Panc1 (cell line): Measurements from ENCODE around the gene DSCAM. TPM values are rescaled to one million over a fixed set of nuclear protein-coding genes. Genes with fewer than 3 reads are reported as not detected.

Source experiments
- ATAC-seq: fragments of 200-7000 bp; cut with Tn5 transposase; 2 replicates; pipeline ENCODE4 v1.9.1; 2020; ENCODE audit warnings: mild to moderate bottlenecking, moderate library complexity
- BruUV-seq: library from RNA; stranded (reverse); fragments of 400-500 nt; replicated peaks from 2 replicates; lab custom pipeline; 2021; lab: Mats Ljungman, UMichigan
- CTCF ChIA-PET: fragments of 300-600 bp; sonication (Branson Sonifier 250); formaldehyde crosslinking; loops from one replicate; lab custom pipeline; 2022; ENCODE audit warnings: antibody characterized with exemption; lab: Charles Lee
- POLR2A ChIA-PET: fragments of 300-600 bp; sonication (Branson Sonifier 250); formaldehyde crosslinking; loops from one replicate; lab custom pipeline; 2022; ENCODE audit warnings: antibody characterized with exemption; lab: Charles Lee
- DNase-seq: peaks from one replicate; pipeline ENCODE4 v3.0.0-alpha.2; 2010; ENCODE audit warnings: low read depth, low spot score
- H3K27ac ChIP-seq: 2 replicates; pipeline ENCODE4 v1.5.1; 2011; ENCODE audit warnings: mild to moderate bottlenecking, low read length, inconsistent platforms
- H3K27me3 ChIP-seq: fragments of 200-500 bp; sonication (Bioruptor generic); 2 replicates; pipeline ENCODE4 v1.6.0; 2014; ENCODE audit warnings: low read length, inconsistent platforms; ENCODE audit not compliant: control insufficient read depth, insufficient read depth
- H3K36me3 ChIP-seq: fragments of 200-500 bp; sonication (Bioruptor generic); 2 replicates; pipeline ENCODE4 v1.5.1; 2014; ENCODE audit warnings: inconsistent platforms, mild to moderate bottlenecking, low read length, moderate library complexity; ENCODE audit not compliant: control insufficient read depth, insufficient read depth
- H3K4me1 ChIP-seq: 2 replicates; pipeline ENCODE4 v1.5.1; 2011; ENCODE audit warnings: inconsistent platforms, mild to moderate bottlenecking, low read length, moderate library complexity; ENCODE audit not compliant: control insufficient read depth, insufficient read depth
- H3K4me3 ChIP-seq, 2 experiments: 2 replicates each; pipeline ENCODE4 v1.5.1; 2011 to 2012; ENCODE audit warnings: low read depth in 2 of 2, low read length in 2 of 2, mild to moderate bottlenecking in 2 of 2, inconsistent platforms in 1 of 2, moderate library complexity in 1 of 2
- H3K9me3 ChIP-seq: fragments of 200-500 bp; sonication (Bioruptor generic); 2 replicates; pipeline ENCODE4 v1.5.1; 2014; ENCODE audit warnings: low read depth, mild to moderate bottlenecking, inconsistent platforms, low read length, moderate library complexity; ENCODE audit not compliant: control insufficient read depth, insufficient read depth
- POLR2AphosphoS5 ChIP-seq: IDR thresholded peaks from 2 replicates; pipeline ENCODE4 v1.6.1; 2012; ENCODE audit warnings: mild to moderate bottlenecking, low read depth, low read length, moderate library complexity
- SIN3A ChIP-seq: IDR thresholded peaks from 2 replicates; pipeline ENCODE4 v1.6.1; 2012; ENCODE audit warnings: low read depth, mild to moderate bottlenecking, low read length, moderate library complexity, borderline replicate concordance; ENCODE audit not compliant: insufficient read depth
- TCF7L2 ChIP-seq: IDR thresholded peaks from 2 replicates; pipeline ENCODE4 v1.6.1; 2011; ENCODE audit warnings: mild to moderate bottlenecking, low read depth, low read length, inconsistent platforms
- in situ Hi-C: cut with HindIII; loops from 2 replicates; pipeline ENCODE4 v1.10.0; 2016; ENCODE audit warnings: low sequenced_read_pairs, low pct_unique_long_range_greater_than_20kb
- intact Hi-C: fragments of 100-400 bp; cut with micrococcal nuclease; formaldehyde crosslinking; loops from one replicate; pipeline ENCODE4 v1.10.0; 2022; ENCODE audit not compliant: unreplicated experiment
- total RNA-seq: library from RNA; stranded (reverse); gene quantifications from one replicate; pipeline ENCODE4 v1.2.1, GENCODE V29; 2021; ENCODE audit not compliant: unreplicated experiment
- TF ChIP-seq, protein P1 (sequence below), 2 experiments: IDR thresholded peaks; 2 replicates each; pipeline ENCODE4 v1.6.1; 2011 to 2012; ENCODE audit warnings: low read depth in 2 of 2, control low read depth in 1 of 2, low read length in 1 of 2, mild to moderate bottlenecking in 1 of 2, moderate library complexity in 1 of 2; ENCODE audit not compliant: insufficient read depth in 1 of 2
- TF ChIP-seq, protein P2 (sequence below): fragments of 450-650 bp; IDR thresholded peaks from 2 replicates; pipeline ENCODE4 v1.5.1; 2017; ENCODE audit warnings: mild to moderate bottlenecking

Gene DSCAM
- total RNA-seq, 1 experiment from 2014 or later: not detected

DNA sequence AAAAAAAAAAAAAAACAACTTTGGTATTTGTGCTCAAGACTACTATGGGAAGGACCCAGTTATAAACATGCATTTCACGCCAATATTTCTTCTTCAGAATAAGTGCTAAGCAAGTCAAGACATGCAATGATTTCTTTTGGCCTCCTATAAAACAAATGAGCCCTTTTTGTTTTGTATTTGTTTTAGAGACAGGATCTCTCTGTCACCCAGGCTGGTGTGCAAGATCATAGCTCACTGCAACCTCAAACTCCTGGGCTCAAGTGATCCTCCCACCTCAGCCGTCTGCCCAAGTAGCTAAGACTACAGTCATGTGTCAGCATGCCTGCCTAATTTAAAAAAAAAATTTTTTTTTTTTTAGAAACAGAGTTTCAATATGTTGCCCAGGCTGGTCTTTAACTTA lies 631.0 kb downstream of the DSCAM start:
- Histone ChIP-seq H3K9me3 (no peaks in the 10 kb centered on the region), H3K27me3 (no peaks in the 10 kb centered on the region), H3K4me3 (no peak overlapping the region), H3K27ac (no peak overlapping the region), H3K36me3 (no peaks in the 10 kb centered on the region), H3K4me1 (no peaks in the 10 kb centered on the region)
- ATAC-seq (no peak), DNase-seq (no peak)
- CTCF ChIA-PET: no interaction called here
- POLR2A ChIA-PET: no interaction called here
- TF ChIP-seq, protein P1, sequence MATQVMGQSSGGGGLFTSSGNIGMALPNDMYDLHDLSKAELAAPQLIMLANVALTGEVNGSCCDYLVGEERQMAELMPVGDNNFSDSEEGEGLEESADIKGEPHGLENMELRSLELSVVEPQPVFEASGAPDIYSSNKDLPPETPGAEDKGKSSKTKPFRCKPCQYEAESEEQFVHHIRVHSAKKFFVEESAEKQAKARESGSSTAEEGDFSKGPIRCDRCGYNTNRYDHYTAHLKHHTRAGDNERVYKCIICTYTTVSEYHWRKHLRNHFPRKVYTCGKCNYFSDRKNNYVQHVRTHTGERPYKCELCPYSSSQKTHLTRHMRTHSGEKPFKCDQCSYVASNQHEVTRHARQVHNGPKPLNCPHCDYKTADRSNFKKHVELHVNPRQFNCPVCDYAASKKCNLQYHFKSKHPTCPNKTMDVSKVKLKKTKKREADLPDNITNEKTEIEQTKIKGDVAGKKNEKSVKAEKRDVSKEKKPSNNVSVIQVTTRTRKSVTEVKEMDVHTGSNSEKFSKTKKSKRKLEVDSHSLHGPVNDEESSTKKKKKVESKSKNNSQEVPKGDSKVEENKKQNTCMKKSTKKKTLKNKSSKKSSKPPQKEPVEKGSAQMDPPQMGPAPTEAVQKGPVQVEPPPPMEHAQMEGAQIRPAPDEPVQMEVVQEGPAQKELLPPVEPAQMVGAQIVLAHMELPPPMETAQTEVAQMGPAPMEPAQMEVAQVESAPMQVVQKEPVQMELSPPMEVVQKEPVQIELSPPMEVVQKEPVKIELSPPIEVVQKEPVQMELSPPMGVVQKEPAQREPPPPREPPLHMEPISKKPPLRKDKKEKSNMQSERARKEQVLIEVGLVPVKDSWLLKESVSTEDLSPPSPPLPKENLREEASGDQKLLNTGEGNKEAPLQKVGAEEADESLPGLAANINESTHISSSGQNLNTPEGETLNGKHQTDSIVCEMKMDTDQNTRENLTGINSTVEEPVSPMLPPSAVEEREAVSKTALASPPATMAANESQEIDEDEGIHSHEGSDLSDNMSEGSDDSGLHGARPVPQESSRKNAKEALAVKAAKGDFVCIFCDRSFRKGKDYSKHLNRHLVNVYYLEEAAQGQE (IDR thresholded peaks at IDR 0.05; ENCODE audit: insufficient read depth in 1 of 2, low read depth in 2 of 2, low read length in 1 of 2): no peak
- TF ChIP-seq TCF7L2: no peak
- TF ChIP-seq, protein P2, sequence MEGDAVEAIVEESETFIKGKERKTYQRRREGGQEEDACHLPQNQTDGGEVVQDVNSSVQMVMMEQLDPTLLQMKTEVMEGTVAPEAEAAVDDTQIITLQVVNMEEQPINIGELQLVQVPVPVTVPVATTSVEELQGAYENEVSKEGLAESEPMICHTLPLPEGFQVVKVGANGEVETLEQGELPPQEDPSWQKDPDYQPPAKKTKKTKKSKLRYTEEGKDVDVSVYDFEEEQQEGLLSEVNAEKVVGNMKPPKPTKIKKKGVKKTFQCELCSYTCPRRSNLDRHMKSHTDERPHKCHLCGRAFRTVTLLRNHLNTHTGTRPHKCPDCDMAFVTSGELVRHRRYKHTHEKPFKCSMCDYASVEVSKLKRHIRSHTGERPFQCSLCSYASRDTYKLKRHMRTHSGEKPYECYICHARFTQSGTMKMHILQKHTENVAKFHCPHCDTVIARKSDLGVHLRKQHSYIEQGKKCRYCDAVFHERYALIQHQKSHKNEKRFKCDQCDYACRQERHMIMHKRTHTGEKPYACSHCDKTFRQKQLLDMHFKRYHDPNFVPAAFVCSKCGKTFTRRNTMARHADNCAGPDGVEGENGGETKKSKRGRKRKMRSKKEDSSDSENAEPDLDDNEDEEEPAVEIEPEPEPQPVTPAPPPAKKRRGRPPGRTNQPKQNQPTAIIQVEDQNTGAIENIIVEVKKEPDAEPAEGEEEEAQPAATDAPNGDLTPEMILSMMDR: no peak
- no peak for TF ChIP-seq SIN3A
- no peak for TF ChIP-seq POLR2AphosphoS5
- in situ Hi-C loops (no loop called here), intact Hi-C loops (no loop called here)
- BruUV-seq: no TSS peak

DNA sequence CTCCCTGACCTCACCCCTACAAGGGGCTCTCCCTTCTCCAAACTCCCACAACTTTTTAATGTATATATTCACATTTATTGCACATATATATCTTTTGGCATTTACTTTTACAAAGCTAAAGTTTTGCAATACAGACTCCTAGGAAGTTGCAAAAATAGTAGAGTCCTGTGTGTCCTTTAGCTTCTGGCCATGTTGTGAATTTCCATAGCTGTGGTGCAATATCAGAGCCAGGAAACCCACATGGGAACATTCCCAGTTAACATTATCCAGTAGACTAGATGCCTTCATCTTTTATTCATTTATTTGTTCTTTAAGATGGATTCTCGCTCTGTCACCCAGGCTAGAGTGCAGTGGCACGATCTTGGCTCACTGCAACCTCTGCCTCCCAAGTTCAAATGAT lies 636.7 kb downstream of the DSCAM start:
- DNase-seq (no peak), ATAC-seq (no peak)
- no peak overlapping the region for H3K4me3 ChIP-seq
- H3K4me1 ChIP-seq: no peaks in the 10 kb centered on the region
- TF ChIP-seq POLR2AphosphoS5 (no peak), TCF7L2 (no peak), SIN3A (no peak)
- TF ChIP-seq, protein P2: no peak
- TF ChIP-seq, protein P1 (IDR thresholded peaks at IDR 0.05; ENCODE audit: insufficient read depth in 1 of 2, low read depth in 2 of 2, low read length in 1 of 2): no peak
- H3K36me3 ChIP-seq: no peaks in the 10 kb centered on the region
- intact Hi-C loops: no loop called here
- no peaks in the 10 kb centered on the region for H3K9me3 ChIP-seq
- H3K27ac ChIP-seq: no peak overlapping the region
- no TSS peak for BruUV-seq
- ChIA-PET CTCF (no interaction called here), POLR2A (no interaction called here)
- in situ Hi-C loops: no loop called here
- no peaks in the 10 kb centered on the region for H3K27me3 ChIP-seq
